Astrocyte of the cerebellum (primary cell): ENCODE data around the gene CCDC34.

ENCODE experiments used
- DNase-seq: peaks from one replicate; pipeline ENCODE4 v3.0.0-alpha.2; 2011; ENCODE audit warnings: low read depth
- H3K4me3 ChIP-seq: 2 replicates; pipeline ENCODE4 v1.5.1; 2011; ENCODE audit warnings: mild to moderate bottlenecking, low read depth, low read length, moderate library complexity
- CTCF ChIP-seq: IDR thresholded peaks from 2 replicates; pipeline ENCODE4 v1.5.1; 2012; ENCODE audit warnings: low read length, low read depth, moderate library complexity, mild to moderate bottlenecking; ENCODE audit errors: missing control alignments
- in situ Hi-C: cut with HindIII; loops from 2 replicates; pipeline ENCODE4 v1.10.0; 2017; ENCODE audit warnings: low sequenced_read_pairs

CCDC34 gene

GRCh38 chr11:27315836-27316235 is 47.2 kb downstream of the CCDC34 start:
- no peak overlapping the region for H3K4me3 ChIP-seq
- in situ Hi-C loops: no loop called here
- TF ChIP-seq CTCF: no peak
- DNase-seq: no peak

DNA sequence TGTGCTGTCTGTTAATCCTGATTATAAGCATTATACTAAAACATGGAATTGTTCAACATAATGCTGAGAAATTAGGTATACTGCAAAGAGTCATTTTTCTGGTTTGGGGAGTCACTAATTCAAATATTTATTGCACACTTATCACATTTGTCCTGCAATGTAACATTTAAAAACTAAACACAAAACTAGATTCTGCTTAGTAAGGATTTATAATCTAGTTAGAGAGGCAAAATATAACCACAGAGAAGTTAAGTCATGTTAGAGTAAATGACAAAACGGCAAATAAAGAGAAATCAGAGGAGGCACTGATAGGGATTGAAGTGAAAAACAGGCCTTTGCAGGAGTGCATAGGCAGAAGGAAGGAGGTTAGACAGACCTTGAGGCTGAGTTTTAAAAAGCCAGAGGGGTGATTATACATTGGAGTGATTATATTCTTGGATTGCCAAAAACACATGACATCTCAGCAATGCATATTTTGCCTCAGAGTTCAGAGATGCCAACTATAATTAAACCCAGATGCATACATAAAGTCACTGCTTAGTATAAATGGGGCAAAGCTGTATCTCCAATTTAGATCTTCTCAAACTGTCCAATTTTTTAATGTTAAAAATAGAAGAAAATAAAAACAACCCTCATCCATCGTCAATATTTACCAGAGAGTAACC is 49.7 kb downstream of the CCDC34 start:
- no peak for DNase-seq
- in situ Hi-C loops: no loop called here
- no peak overlapping the region for H3K4me3 ChIP-seq
- TF ChIP-seq CTCF: no peak

DNA sequence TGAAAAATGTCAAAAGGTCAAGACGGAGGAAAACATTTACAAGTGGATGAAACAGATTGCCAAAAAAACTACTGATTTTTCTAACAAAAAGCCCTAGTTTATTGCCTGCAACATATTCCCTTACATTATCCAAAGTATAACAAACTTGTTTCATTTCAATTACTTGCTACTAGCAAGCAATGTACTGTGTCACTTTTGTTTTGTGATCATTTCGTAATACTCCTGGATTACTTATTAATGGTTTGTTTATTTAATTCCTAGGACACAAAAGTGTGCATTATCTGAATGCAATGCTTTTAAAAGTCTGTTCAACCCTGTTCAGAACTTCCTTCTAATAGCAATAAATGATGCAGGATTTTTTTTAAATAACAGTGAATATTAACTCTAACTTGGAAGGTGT is 50.9 kb downstream of the CCDC34 start:
- in situ Hi-C loops: no loop called here
- no peak for DNase-seq
- H3K4me3 ChIP-seq: no peak overlapping the region
- TF ChIP-seq CTCF: no peak

DNA sequence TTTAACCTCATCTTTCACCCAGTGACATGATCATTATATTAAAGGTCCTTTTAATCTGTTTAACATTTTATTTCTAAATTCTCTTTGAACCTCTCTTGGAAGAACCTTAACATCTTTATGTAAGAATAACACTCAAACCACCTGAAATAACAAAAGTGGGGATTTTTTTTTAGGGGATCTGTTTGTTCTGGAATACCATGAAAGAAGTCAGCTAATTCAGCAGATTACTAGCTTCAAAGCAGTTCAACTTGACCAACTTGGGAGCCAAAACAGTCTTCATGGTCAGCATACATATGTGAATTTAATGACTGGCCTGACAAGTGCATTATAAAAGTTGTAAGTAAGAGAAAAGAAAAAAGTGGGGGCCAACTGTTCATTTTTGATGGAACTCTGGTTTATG is 52.3 kb downstream of the CCDC34 start:
- peak; percentile 55 for DNase-seq
- no peak overlapping the region for H3K4me3 ChIP-seq
- TF ChIP-seq CTCF: no peak
- in situ Hi-C loops: no loop called here

DNA sequence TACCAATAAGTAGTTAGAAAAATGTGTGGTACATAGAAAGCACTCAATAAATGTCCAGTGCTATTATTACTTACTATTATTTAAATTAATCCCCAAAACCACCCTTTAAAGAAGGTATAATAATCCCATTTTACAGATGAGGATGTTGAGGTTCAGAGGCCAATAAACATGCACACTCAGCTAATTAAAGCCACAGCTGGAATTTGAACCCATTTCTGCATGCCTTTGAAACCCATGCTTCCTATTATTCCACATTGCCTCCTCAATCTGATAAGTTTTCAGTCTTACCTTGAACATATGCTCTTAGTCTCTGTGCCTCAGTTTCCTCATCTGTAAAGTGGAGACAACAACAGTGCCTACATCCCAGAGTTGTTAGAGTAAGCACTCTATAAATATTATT is 52.8 kb downstream of the CCDC34 start:
- no peak overlapping the region for H3K4me3 ChIP-seq
- in situ Hi-C loops: no loop called here
- TF ChIP-seq CTCF: no peak
- no peak for DNase-seq

GRCh38 chr11:27309046-27309445 is 54.0 kb downstream of the CCDC34 start:
- no peak for TF ChIP-seq CTCF
- in situ Hi-C loops: no loop called here
- no peak overlapping the region for H3K4me3 ChIP-seq
- no peak for DNase-seq

DNA sequence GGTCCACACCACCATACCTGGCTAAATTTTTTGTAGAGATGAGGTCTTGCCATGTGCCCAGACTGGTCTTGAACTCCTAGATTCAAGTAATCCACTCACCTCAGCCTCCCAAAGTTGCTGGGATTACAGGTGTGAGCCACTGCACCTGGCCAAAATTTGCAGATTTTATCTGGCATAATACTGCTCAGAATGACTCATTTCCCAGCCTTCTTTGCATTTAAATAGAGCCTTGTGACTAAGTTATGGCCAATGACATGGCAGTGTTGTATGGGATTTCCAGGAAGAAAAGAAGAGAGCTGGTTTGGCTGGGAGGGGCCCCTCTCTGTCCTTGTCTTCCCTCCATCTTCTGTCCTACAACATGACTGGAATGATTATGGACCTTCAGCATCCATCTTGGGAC is 55.8 kb downstream of the CCDC34 start:
- no peak overlapping the region for H3K4me3 ChIP-seq
- TF ChIP-seq CTCF: no peak

More for the DNA sequence above, 55.8 kb downstream of the CCDC34 start:
- DNase-seq: no peak
- in situ Hi-C loops: no loop called here
